ENCODE results near the gene SDK1. TPM values are rescaled to one million over a fixed set of nuclear protein-coding genes. Genes with fewer than 3 reads are reported as not detected.

Gene SDK1
- total and polyA plus RNA-seq, 2 experiments from 2014 or later, result not detected

DNA sequence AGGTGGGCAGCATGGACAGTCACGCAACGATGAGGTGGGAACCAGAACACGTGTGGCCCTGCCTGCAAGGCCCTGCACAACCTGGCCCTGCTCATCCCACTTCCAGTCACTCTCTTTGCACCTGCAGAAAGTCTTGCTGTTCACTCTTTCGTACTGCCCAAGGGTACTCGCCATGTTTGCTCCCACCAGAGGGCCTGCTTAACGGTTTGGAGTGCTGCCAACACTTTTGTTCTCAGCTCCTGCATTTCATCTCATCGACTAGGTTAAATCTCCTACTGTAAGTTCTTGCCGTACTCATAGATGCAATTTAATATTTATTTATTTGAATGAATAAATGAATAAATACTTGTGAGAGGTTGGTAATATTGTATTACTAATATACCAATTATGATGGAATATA lies 315.3 kb downstream of the SDK1 start:
- no peak overlapping the region for H3K27ac ChIP-seq
- no peaks in the 10 kb centered on the region for H3K27me3 ChIP-seq (replicated peaks; ENCODE audit: insufficient read depth)
- H3K9me3 ChIP-seq (ENCODE audit: low read depth), result no peaks in the 10 kb centered on the region
- H3F3A ChIP-seq (ENCODE audit: insufficient read depth), result no peaks in the 10 kb centered on the region
- no peaks in the 10 kb centered on the region for H4K20me1 ChIP-seq (ENCODE audit: insufficient read depth)
- no peak overlapping the region for H2AFZ ChIP-seq
- no peaks in the 10 kb centered on the region for H3K79me2 ChIP-seq (ENCODE audit: insufficient read depth)
- no peaks in the 10 kb centered on the region for H3K9me2 ChIP-seq (ENCODE audit: insufficient read depth)
- DNase-seq, result no peak
- no peak overlapping the region for H3K4me2 ChIP-seq (ENCODE audit: unreplicated experiment)
- H3K4me1 ChIP-seq (ENCODE audit: insufficient read depth), result no peaks in the 10 kb centered on the region
- no peak overlapping the region for H3K9ac ChIP-seq
- no peak overlapping the region for H3K4me3 ChIP-seq
- TF ChIP-seq EZH2phosphoT487 (IDR thresholded peaks at IDR 0.05; ENCODE audit: insufficient read depth, low read depth) (no peak), EZH2 (IDR thresholded peaks at IDR 0.05; ENCODE audit: insufficient read depth, poor library complexity, severe bottlenecking) (no peak)
- 55 to 56% methylated on average over 8 of the region's 8 CpGs for WGBS, 2 experiments (ENCODE audit: low coverage in 1 of 2, low lambda C conversion rate in 2 of 2, missing lambda C conversion rate in 2 of 2)
- no peaks in the 10 kb centered on the region for H3K36me3 ChIP-seq (ENCODE audit: low read depth)
- in situ Hi-C loops (cut with MboI), result no loop called here

DNA sequence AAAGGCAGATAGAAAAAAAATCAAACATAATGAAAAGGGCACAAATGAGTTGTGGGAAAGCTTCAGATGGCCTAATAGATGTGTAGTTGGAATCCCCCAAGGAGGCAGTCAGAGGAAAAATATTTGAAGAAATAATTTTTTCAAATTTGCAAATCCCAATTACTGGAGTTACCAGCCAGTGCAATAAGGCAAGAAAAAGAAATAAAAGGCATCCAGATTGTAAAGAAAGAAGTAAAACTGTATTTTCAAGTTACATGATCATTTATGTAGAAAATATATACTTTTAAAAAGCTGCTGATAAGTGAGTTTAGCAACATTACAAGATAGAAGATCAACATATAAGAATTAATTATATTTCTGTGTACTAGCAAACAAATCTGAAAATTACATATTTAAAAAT lies 329.0 kb downstream of the SDK1 start:
- Histone ChIP-seq H2AFZ (no peak overlapping the region), H3K9ac (no peak overlapping the region), H3K36me3 (ENCODE audit: low read depth) (no peaks in the 10 kb centered on the region), H4K20me1 (ENCODE audit: insufficient read depth) (no peaks in the 10 kb centered on the region), H3K9me3 (ENCODE audit: low read depth) (no peaks in the 10 kb centered on the region), H3F3A (ENCODE audit: insufficient read depth) (no peaks in the 10 kb centered on the region), H3K27me3 (replicated peaks; ENCODE audit: insufficient read depth) (no peaks in the 10 kb centered on the region), H3K4me2 (ENCODE audit: unreplicated experiment) (no peak overlapping the region), H3K9me2 (ENCODE audit: insufficient read depth) (no peaks in the 10 kb centered on the region), H3K4me3 (no peak overlapping the region), H3K27ac (no peak overlapping the region), H3K4me1 (ENCODE audit: insufficient read depth) (no peaks in the 10 kb centered on the region), H3K79me2 (ENCODE audit: insufficient read depth) (no peaks in the 10 kb centered on the region)
- DNase-seq, result no peak
- TF ChIP-seq EZH2phosphoT487 (IDR thresholded peaks at IDR 0.05; ENCODE audit: insufficient read depth, low read depth), result no peak
- TF ChIP-seq EZH2 (IDR thresholded peaks at IDR 0.05; ENCODE audit: insufficient read depth, poor library complexity, severe bottlenecking), result no peak
- in situ Hi-C loops (cut with MboI), result no loop called here

DNA sequence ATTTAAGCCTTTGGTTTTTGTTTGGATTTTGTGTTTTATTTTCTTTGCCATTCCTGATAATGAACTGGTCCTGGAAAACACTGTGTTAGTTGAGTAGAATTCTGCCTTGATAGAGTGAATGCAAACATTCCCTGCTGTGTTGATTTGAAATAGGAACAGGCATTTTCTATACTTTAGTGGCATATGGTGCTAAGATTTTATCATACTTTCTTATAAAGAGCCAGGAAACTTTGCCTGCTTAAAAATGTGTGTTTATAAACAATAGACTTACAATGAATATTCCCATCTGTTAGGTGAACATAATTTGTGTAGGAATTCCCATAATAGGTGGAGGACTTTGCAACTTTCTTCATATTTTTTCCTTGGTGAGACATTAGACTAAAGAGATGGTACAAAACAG lies 333.3 kb downstream of the SDK1 start:
- Histone ChIP-seq H3K4me2 (ENCODE audit: unreplicated experiment) (no peak overlapping the region), H3K27me3 (replicated peaks; ENCODE audit: insufficient read depth) (no peaks in the 10 kb centered on the region), H3K4me1 (ENCODE audit: insufficient read depth) (no peaks in the 10 kb centered on the region), H2AFZ (no peak overlapping the region), H3K36me3 (ENCODE audit: low read depth) (no peaks in the 10 kb centered on the region), H3K9me3 (ENCODE audit: low read depth) (no peaks in the 10 kb centered on the region), H3K9me2 (ENCODE audit: insufficient read depth) (no peaks in the 10 kb centered on the region), H3F3A (ENCODE audit: insufficient read depth) (no peaks in the 10 kb centered on the region), H3K9ac (no peak overlapping the region), H4K20me1 (ENCODE audit: insufficient read depth) (no peaks in the 10 kb centered on the region), H3K79me2 (ENCODE audit: insufficient read depth) (no peaks in the 10 kb centered on the region), H3K4me3 (no peak overlapping the region), H3K27ac (no peak overlapping the region)
- TF ChIP-seq EZH2 (IDR thresholded peaks at IDR 0.05; ENCODE audit: insufficient read depth, poor library complexity, severe bottlenecking) (no peak), EZH2phosphoT487 (IDR thresholded peaks at IDR 0.05; ENCODE audit: insufficient read depth, low read depth) (no peak)
- in situ Hi-C loops (cut with MboI), result no loop called here
- DNase-seq, result no peak

- no peaks in the 10 kb centered on the region for H3K79me2 ChIP-seq (ENCODE audit: insufficient read depth)
- TF ChIP-seq EZH2 (IDR thresholded peaks at IDR 0.05; ENCODE audit: insufficient read depth, poor library complexity, severe bottlenecking) (no peak), EZH2phosphoT487 (IDR thresholded peaks at IDR 0.05; ENCODE audit: insufficient read depth, low read depth) (no peak)
- no peak overlapping the region for H3K4me2 ChIP-seq (ENCODE audit: unreplicated experiment)
- no peaks in the 10 kb centered on the region for H3K9me2 ChIP-seq (ENCODE audit: insufficient read depth)
- H3K4me3 ChIP-seq, result no peak overlapping the region
- 40 to 45% methylated on average over 6 of the region's 6 CpGs for WGBS, 2 experiments (ENCODE audit: low coverage in 1 of 2, low lambda C conversion rate in 2 of 2, missing lambda C conversion rate in 2 of 2)
- no peak overlapping the region for H3K9ac ChIP-seq
- H3K27me3 ChIP-seq (replicated peaks; ENCODE audit: insufficient read depth), result no peaks in the 10 kb centered on the region
- H3K27ac ChIP-seq, result no peak overlapping the region
- H3K4me1 ChIP-seq (ENCODE audit: insufficient read depth), result no peaks in the 10 kb centered on the region
- H2AFZ ChIP-seq, result no peak overlapping the region
- no peaks in the 10 kb centered on the region for H3K9me3 ChIP-seq (ENCODE audit: low read depth)
- no peak for DNase-seq
- in situ Hi-C loops (cut with MboI), result no loop called here
- no peaks in the 10 kb centered on the region for H3F3A ChIP-seq (ENCODE audit: insufficient read depth)
- no peaks in the 10 kb centered on the region for H4K20me1 ChIP-seq (ENCODE audit: insufficient read depth)
- no peaks in the 10 kb centered on the region for H3K36me3 ChIP-seq (ENCODE audit: low read depth)
These were observed 335.2 kb downstream of the SDK1 start for GRCh38 chr7:3636131-3636860.

GRCh38 chr7:3639253-3639652 lies 338.2 kb downstream of the SDK1 start:
- Histone ChIP-seq H3K27me3 (replicated peaks; ENCODE audit: insufficient read depth) (no peaks in the 10 kb centered on the region), H3K9me2 (ENCODE audit: insufficient read depth) (no peaks in the 10 kb centered on the region), H3K79me2 (ENCODE audit: insufficient read depth) (no peaks in the 10 kb centered on the region), H3K4me3 (no peak overlapping the region), H3K36me3 (ENCODE audit: low read depth) (no peaks in the 10 kb centered on the region), H4K20me1 (ENCODE audit: insufficient read depth) (no peaks in the 10 kb centered on the region), H3K9me3 (ENCODE audit: low read depth) (no peaks in the 10 kb centered on the region), H2AFZ (no peak overlapping the region), H3K4me2 (ENCODE audit: unreplicated experiment) (no peak overlapping the region), H3K27ac (no peak overlapping the region), H3K4me1 (ENCODE audit: insufficient read depth) (no peaks in the 10 kb centered on the region), H3F3A (ENCODE audit: insufficient read depth) (no peaks in the 10 kb centered on the region), H3K9ac (no peak overlapping the region)
- no peak for DNase-seq
- in situ Hi-C loops (cut with MboI), result no loop called here
- WGBS, 2 experiments (ENCODE audit: low coverage in 1 of 2, low lambda C conversion rate in 2 of 2, missing lambda C conversion rate in 2 of 2), result 44 to 51% methylated on average over 7 of the region's 7 CpGs
- no peak for TF ChIP-seq EZH2phosphoT487 (IDR thresholded peaks at IDR 0.05; ENCODE audit: insufficient read depth, low read depth)
- TF ChIP-seq EZH2 (IDR thresholded peaks at IDR 0.05; ENCODE audit: insufficient read depth, poor library complexity, severe bottlenecking), result no peak

All from GM23248 (cell line).